GM06990 (cell line): ENCODE measurements around the gene FOXO6.

Experiments
- DNase-seq: peaks from one replicate; pipeline ENCODE4 v3.0.0-alpha.2; 2011; ENCODE audit not compliant: insufficient read length; ENCODE audit errors: extremely low read depth
- H3K27me3 ChIP-seq: replicated peaks from 2 replicates; pipeline ENCODE4 v1.6.0; 2011; ENCODE audit warnings: low read length; ENCODE audit not compliant: control insufficient read depth, insufficient read depth
- H3K36me3 ChIP-seq: 2 replicates; pipeline ENCODE4 v1.5.1; 2011; ENCODE audit warnings: low read length; ENCODE audit not compliant: control insufficient read depth, insufficient read depth
- H3K4me3 ChIP-seq: replicated peaks from 2 replicates; pipeline ENCODE4 v1.5.1; 2011; ENCODE audit warnings: low read depth, mild to moderate bottlenecking, control low read depth, low read length
- CTCF ChIP-seq: IDR thresholded peaks from 2 replicates; pipeline ENCODE4 v1.5.1; 2011; ENCODE audit warnings: low read length, control low read depth, mild to moderate bottlenecking, inconsistent platforms; ENCODE audit not compliant: insufficient read depth, poor library complexity, severe bottlenecking

FOXO6 gene

GRCh38 chr1:41365320-41365633 lies 4.0 kb downstream of the FOXO6 start:
- no peaks in the 10 kb centered on the region for H3K36me3 ChIP-seq
- peaks cover 2% of the 10 kb centered on the region for H3K27me3 ChIP-seq
- no peak overlapping the region for H3K4me3 ChIP-seq
- no peak for TF ChIP-seq CTCF
- DNase-seq, result no peak

GRCh38 chr1:41365772-41366454 lies 4.7 kb downstream of the FOXO6 start:
- no peak for TF ChIP-seq CTCF
- peak overlapping the region; percentile 49 for H3K4me3 ChIP-seq
- H3K36me3 ChIP-seq, result no peaks in the 10 kb centered on the region
- peaks cover 2% of the 10 kb centered on the region for H3K27me3 ChIP-seq
- peak; percentile 31 for DNase-seq

- no peak for TF ChIP-seq CTCF
- Histone ChIP-seq H3K4me3 (peak overlapping the region; percentile 49), H3K36me3 (no peaks in the 10 kb centered on the region), H3K27me3 (peaks cover 2% of the 10 kb centered on the region)
- no peak for DNase-seq
Observed at GRCh38 chr1:41366455-41367287, 5.4 kb downstream of the FOXO6 start.

GRCh38 chr1:41367288-41367642 lies 6.0 kb downstream of the FOXO6 start:
- no peak overlapping the region for H3K4me3 ChIP-seq
- no peak for DNase-seq
- peaks cover 2% of the 10 kb centered on the region for H3K27me3 ChIP-seq
- no peak for TF ChIP-seq CTCF
- H3K36me3 ChIP-seq, result no peaks in the 10 kb centered on the region

- DNase-seq, result no peak
- Histone ChIP-seq H3K4me3 (no peak overlapping the region), H3K27me3 (peaks cover 4% of the 10 kb centered on the region), H3K36me3 (no peaks in the 10 kb centered on the region)
- TF ChIP-seq CTCF, result no peak
Observed at GRCh38 chr1:41368366-41368765, 7.1 kb downstream of the FOXO6 start.
